ENCODE measurements around the gene USP22. TPM values are rescaled to one million over a fixed set of nuclear protein-coding genes. Genes with fewer than 3 reads are reported as not detected.

Gene USP22
- total RNA-seq, 2 experiments from 2014 or later, result 194 to 217 TPM

- H3K4me3 ChIP-seq (ENCODE audit: low read length), result peak overlapping the region; percentile 73
- POLR2A ChIA-PET, result interaction anchor here (1.0 to 3.8 kb wide), 30 partner anchors 9 to 1395 kb away, joined by 3 to 81 read pairs (median 6); partner anchors contain the start of genes AKAP10, ALDH3A2, DHRS7B and NATD1
- peak; percentile 97 for TF ChIP-seq CTCF (IDR thresholded peaks at IDR 0.05)
- Mint-ChIP-seq H3K4me3 (peak overlapping the region; percentile 91), H3K27ac (peak overlapping the region; percentile 94), H3K9me3 (no peaks in the 10 kb centered on the region), H3K36me3 (ENCODE audit: low read depth) (peaks cover 12% of the 10 kb centered on the region), H3K4me1 (ENCODE audit: low read depth) (peaks cover 42% of the 10 kb centered on the region), H3K27me3 (no peaks in the 10 kb centered on the region)
- ATAC-seq (ENCODE audit: poor library complexity), result peak; percentile 81
- CTCF ChIA-PET, result interaction anchor here (0.6 to 2.0 kb wide), 24 partner anchors 8 to 469 kb away, joined by 3 to 21 read pairs (median 4); partner anchors contain the start of gene DHRS7B
- no peaks in the 10 kb centered on the region for H3K9me3 ChIP-seq (ENCODE audit: control insufficient read depth in 1 of 2, insufficient read depth in 1 of 2, low read length in 2 of 2)
- H3K36me3 ChIP-seq (ENCODE audit: insufficient read depth, low read length), result peaks cover 6% of the 10 kb centered on the region
- DNase-seq, result peak in 12 of 14 experiments; percentile 90 to 99 (median 94)
- H3K4me1 ChIP-seq (ENCODE audit: insufficient read depth, low read length), result peaks cover 34% of the 10 kb centered on the region
- no peaks in the 10 kb centered on the region for H3K27me3 ChIP-seq (ENCODE audit: control insufficient read depth in 1 of 2, insufficient read depth in 2 of 2, low read length in 2 of 2)
- intact Hi-C loops (cut with DNase I, micrococcal nuclease), result loop anchor here (1.0 to 10.0 kb wide), 10 partner anchors 23 to 281 kb away; partner anchors contain the start of genes DHRS7B (in 1 of the 2), MAP2K3 (in 1 of the 2) and TMEM11 (in 1 of the 2)
- peak overlapping the region; percentile 91 to 93 for H3K27ac ChIP-seq (ENCODE audit: low read depth in 1 of 2, low read length in 2 of 2)
Observed at GRCh38 chr17:21043296-21044232, 753 bp upstream of the USP22 start.

- Mint-ChIP-seq H3K36me3 (ENCODE audit: low read depth) (peaks cover 21% of the 10 kb centered on the region), H3K4me3 (peak overlapping the region; percentile 97), H3K9me3 (no peaks in the 10 kb centered on the region), H3K27me3 (no peaks in the 10 kb centered on the region), H3K27ac (peak overlapping the region; percentile 82), H3K4me1 (ENCODE audit: low read depth) (peaks cover 58% of the 10 kb centered on the region)
- no peak for ATAC-seq (ENCODE audit: poor library complexity)
- Histone ChIP-seq H3K27ac (ENCODE audit: low read depth in 1 of 2, low read length in 2 of 2) (peak overlapping the region; percentile 72 to 94), H3K27me3 (ENCODE audit: control insufficient read depth in 1 of 2, insufficient read depth in 2 of 2, low read length in 2 of 2) (no peaks in the 10 kb centered on the region), H3K36me3 (ENCODE audit: insufficient read depth, low read length) (peaks cover 13% of the 10 kb centered on the region), H3K4me3 (ENCODE audit: low read length) (peak overlapping the region; percentile 79), H3K4me1 (ENCODE audit: insufficient read depth, low read length) (peaks cover 45% of the 10 kb centered on the region), H3K9me3 (ENCODE audit: control insufficient read depth in 1 of 2, insufficient read depth in 1 of 2, low read length in 2 of 2) (no peaks in the 10 kb centered on the region)
- CTCF ChIA-PET, result interaction anchor here (1.3 to 2.0 kb wide), 3 partner anchors 8 to 49 kb away, joined by 3 to 7 read pairs (median 3); no protein-coding TSS in a partner anchor
- DNase-seq, result peak in 13 of 14 experiments; percentile 36 to 82 (median 56)
- TF ChIP-seq CTCF (IDR thresholded peaks at IDR 0.05), result no peak
- POLR2A ChIA-PET, result interaction anchor here (0.6 to 3.8 kb wide), 10 partner anchors 9 to 1065 kb away, joined by 3 to 81 read pairs (median 16); partner anchors contain the start of genes AKAP10 and NATD1
- intact Hi-C loops (cut with DNase I, micrococcal nuclease), result loop anchor here (2.0 to 10.0 kb wide), 5 partner anchors 85 to 283 kb away; partner anchors contain the start of genes DHRS7B (in 1 of the 2) and MAP2K3 (in 1 of the 2)
Observed at GRCh38 chr17:21041741-21042457, 912 bp downstream of the USP22 start.

Measured in CD4-positive, alpha-beta T cell (primary cell).